ENCODE results near the gene SPAG8. TPM values are rescaled to one million over a fixed set of nuclear protein-coding genes. Genes with fewer than 3 reads are reported as not detected.

Gene SPAG8
- total RNA-seq, 1 experiment from 2014 or later = 1.0 TPM

DNA sequence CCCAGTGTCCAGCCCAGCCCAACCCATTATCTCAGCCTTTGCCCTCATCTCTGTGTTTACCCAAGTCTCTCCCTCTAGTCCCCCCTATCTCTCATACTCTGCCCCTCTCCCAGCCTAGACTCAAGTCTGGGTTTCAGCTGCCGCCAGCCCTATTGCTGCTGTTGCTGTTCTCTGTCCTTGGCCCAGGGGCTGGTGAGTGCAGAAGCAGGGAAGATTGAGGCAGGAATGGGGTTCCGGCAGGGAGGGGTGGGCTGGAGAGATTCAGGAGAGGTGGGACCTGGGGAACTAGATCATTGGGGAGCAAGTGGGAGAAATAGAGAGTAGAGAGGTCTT, 17.7 kb upstream of the SPAG8 start:
- no TSS peak for BruUV-seq (replicated peaks)
- no peaks in the 10 kb centered on the region; the same call in 1 of the 2 replicates for H3F3A ChIP-seq (ENCODE audit: insufficient read depth, low read depth)
- no peaks in the 10 kb centered on the region for H3K9me3 ChIP-seq (ENCODE audit: insufficient read depth, low read depth)
- H3K27ac ChIP-seq = no peak overlapping the region
- no peaks in the 10 kb centered on the region for H3K27me3 ChIP-seq (ENCODE audit: insufficient read depth, low read depth)
- TF ChIP-seq EZH2 (IDR thresholded peaks at IDR 0.05; ENCODE audit: low read depth) = no peak
- TF ChIP-seq, protein P1, sequence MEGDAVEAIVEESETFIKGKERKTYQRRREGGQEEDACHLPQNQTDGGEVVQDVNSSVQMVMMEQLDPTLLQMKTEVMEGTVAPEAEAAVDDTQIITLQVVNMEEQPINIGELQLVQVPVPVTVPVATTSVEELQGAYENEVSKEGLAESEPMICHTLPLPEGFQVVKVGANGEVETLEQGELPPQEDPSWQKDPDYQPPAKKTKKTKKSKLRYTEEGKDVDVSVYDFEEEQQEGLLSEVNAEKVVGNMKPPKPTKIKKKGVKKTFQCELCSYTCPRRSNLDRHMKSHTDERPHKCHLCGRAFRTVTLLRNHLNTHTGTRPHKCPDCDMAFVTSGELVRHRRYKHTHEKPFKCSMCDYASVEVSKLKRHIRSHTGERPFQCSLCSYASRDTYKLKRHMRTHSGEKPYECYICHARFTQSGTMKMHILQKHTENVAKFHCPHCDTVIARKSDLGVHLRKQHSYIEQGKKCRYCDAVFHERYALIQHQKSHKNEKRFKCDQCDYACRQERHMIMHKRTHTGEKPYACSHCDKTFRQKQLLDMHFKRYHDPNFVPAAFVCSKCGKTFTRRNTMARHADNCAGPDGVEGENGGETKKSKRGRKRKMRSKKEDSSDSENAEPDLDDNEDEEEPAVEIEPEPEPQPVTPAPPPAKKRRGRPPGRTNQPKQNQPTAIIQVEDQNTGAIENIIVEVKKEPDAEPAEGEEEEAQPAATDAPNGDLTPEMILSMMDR (conservative IDR thresholded peaks at IDR 0.05) = no peak
- H3K36me3 ChIP-seq (ENCODE audit: low read depth) = no peaks in the 10 kb centered on the region
- no peak for DNase-seq
- 0 out of 2 replicates have a peak overlapping the region, but pooled peaks have one; percentile 87 for H2AFZ ChIP-seq
- intact Hi-C loops (cut with micrococcal nuclease; ENCODE audit: unreplicated experiment) = loop anchor here (2.0 to 5.0 kb wide), 2 partner anchors 77 to 182 kb away; partner anchors contain the start of gene HRCT1
- CTCF ChIA-PET = interaction anchor here (0.5 kb wide), 1 partner anchor 40 kb away, joined by 4 read pairs; no protein-coding TSS in a partner anchor
- no peaks in the 10 kb centered on the region for H4K20me1 ChIP-seq (ENCODE audit: insufficient read depth)
- peak overlapping the region; percentile 89 for H3K4me2 ChIP-seq
- no peaks in the 10 kb centered on the region for H3K9me2 ChIP-seq (ENCODE audit: insufficient read depth)
- peaks cover 12% of the 10 kb centered on the region for H3K4me1 ChIP-seq (replicated peaks; ENCODE audit: insufficient read depth)
- no peaks in the 10 kb centered on the region for H3K79me2 ChIP-seq (ENCODE audit: low read depth)
- POLR2A ChIA-PET (ENCODE audit: unreplicated experiment) = no interaction called here
- peak overlapping the region; percentile 71; the same call in 1 of the 2 replicates for H3K4me3 ChIP-seq

DNA sequence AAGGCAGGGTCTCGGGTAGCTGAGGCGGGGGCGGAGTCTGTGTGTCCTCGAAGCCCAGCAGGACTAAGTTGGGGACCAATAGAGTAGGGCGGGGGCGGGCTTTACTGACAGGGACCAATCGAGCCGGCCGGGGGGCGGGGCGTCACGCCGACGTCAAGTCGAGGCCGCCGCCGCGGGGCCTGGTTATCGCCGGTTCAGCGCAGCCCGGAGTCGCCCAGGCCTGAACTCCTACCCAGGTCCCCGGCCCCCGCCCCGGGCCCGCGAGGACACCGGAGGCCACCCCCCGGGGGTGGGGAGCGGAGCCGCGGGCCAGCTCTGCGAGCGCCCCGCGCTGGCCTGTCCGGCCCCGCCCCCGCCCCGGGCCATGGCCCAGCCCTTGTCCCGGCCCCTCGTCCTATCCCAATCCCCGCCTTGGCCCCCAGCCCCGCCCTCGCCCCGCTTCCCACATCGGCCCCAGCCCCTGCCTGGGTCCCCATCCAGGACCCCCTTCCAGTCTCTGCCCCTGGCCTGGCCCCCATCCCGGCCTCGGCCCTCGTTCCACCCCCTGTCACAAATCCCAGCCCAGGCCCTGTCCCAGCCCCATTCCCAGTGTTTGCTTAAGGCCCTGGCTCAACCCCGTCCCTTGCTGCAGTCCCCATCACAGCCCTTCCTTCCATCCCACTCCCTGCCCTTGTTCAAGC, 17.2 kb upstream of the SPAG8 start, which contains the start of gene TMEM8B:
TSS of gene TMEM8B (plus strand) at position 145 of the 680 bp plus-strand sequence. CDS start at position 365, 220 bp downstream.
- no peaks in the 10 kb centered on the region for H3K27me3 ChIP-seq (ENCODE audit: insufficient read depth, low read depth)
- peak within 1 kb of the TSS; percentile 87 for H2AFZ ChIP-seq
- peak; percentile 63 to 78 for DNase-seq
- intact Hi-C loops (cut with micrococcal nuclease; ENCODE audit: unreplicated experiment) = loop anchor here (2.0 to 5.0 kb wide), 2 partner anchors 78 to 182 kb away; partner anchors contain the start of gene HRCT1
- no peaks in the 10 kb centered on the region; the same call in 1 of the 2 replicates for H3F3A ChIP-seq (ENCODE audit: insufficient read depth, low read depth)
- H3K4me2 ChIP-seq = peak within 1 kb of the TSS; percentile 89
- peak within 1 kb of the TSS; percentile 71; the same call in 1 of the 2 replicates for H3K4me3 ChIP-seq
- POLR2A ChIA-PET (ENCODE audit: unreplicated experiment) = no interaction called here
- H3K9me3 ChIP-seq (ENCODE audit: insufficient read depth, low read depth) = no peaks in the 10 kb centered on the region
- H3K4me1 ChIP-seq (replicated peaks; ENCODE audit: insufficient read depth) = peaks cover 12% of the 10 kb centered on the region
- CTCF ChIA-PET = interaction anchor here (0.6 kb wide), 1 partner anchor 182 kb away, joined by 5 read pairs; no protein-coding TSS in a partner anchor
- no peak within 1 kb of the TSS for H3K27ac ChIP-seq
- H3K9me2 ChIP-seq (ENCODE audit: insufficient read depth) = no peaks in the 10 kb centered on the region
- no TSS peak for BruUV-seq (replicated peaks)
- no peaks in the 10 kb centered on the region for H4K20me1 ChIP-seq (ENCODE audit: insufficient read depth)
- no peaks in the 10 kb centered on the region for H3K36me3 ChIP-seq (ENCODE audit: low read depth)
- TF ChIP-seq, protein P1 (conservative IDR thresholded peaks at IDR 0.05) = no peak
- no peak for TF ChIP-seq EZH2 (IDR thresholded peaks at IDR 0.05; ENCODE audit: low read depth)
- no peaks in the 10 kb centered on the region for H3K79me2 ChIP-seq (ENCODE audit: low read depth)

DNA sequence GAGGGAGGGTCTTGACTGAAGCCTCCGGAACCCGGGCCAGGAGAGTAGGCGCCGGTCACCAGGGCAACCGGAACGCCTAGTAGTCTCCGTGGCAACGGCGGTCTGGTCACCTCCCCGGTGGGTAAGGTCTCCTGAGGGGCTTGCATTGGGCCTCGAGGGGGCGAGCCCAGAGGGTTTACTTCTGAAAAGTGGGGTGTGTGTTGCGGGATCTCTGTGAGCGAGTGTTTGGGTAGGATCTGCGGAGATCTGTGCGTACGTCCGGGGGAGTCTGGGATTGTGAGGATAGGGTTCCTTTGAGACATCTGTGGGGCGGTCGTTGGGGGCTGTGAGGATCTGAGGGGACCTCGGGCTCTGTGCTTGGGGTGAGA, 16.6 kb upstream of the SPAG8 start, which contains the start of gene FAM221B:
TSS of gene FAM221B (minus strand) at position 17 of the 368 bp plus-strand sequence. CDS start 2,571 bp downstream, outside the sequence.
- no peak within 1 kb of the TSS for H3K27ac ChIP-seq
- TF ChIP-seq, protein P1 (conservative IDR thresholded peaks at IDR 0.05) = no peak
- TF ChIP-seq EZH2 (IDR thresholded peaks at IDR 0.05; ENCODE audit: low read depth) = no peak
- no peaks in the 10 kb centered on the region for H3K36me3 ChIP-seq (ENCODE audit: low read depth)
- ChIA-PET CTCF (interaction anchor here (0.6 kb wide), 1 partner anchor 182 kb away, joined by 5 read pairs; no protein-coding TSS in a partner anchor), POLR2A (ENCODE audit: unreplicated experiment) (no interaction called here)
- peak within 1 kb of the TSS; percentile 87 for H2AFZ ChIP-seq
- BruUV-seq (replicated peaks) = no TSS peak
- DNase-seq = no peak
- intact Hi-C loops (cut with micrococcal nuclease; ENCODE audit: unreplicated experiment) = loop anchor here (2.0 to 5.0 kb wide), 2 partner anchors 78 to 181 kb away; partner anchors contain the start of gene HRCT1
- peak within 1 kb of the TSS; percentile 89 for H3K4me2 ChIP-seq
- H3K79me2 ChIP-seq (ENCODE audit: low read depth) = no peaks in the 10 kb centered on the region
- H3K9me2 ChIP-seq (ENCODE audit: insufficient read depth) = no peaks in the 10 kb centered on the region
- no peaks in the 10 kb centered on the region for H4K20me1 ChIP-seq (ENCODE audit: insufficient read depth)
- peaks cover 12% of the 10 kb centered on the region for H3K4me1 ChIP-seq (replicated peaks; ENCODE audit: insufficient read depth)
- H3K9me3 ChIP-seq (ENCODE audit: insufficient read depth, low read depth) = no peaks in the 10 kb centered on the region
- H3K4me3 ChIP-seq = peak within 1 kb of the TSS; percentile 71; the same call in 1 of the 2 replicates
- H3K27me3 ChIP-seq (ENCODE audit: insufficient read depth, low read depth) = no peaks in the 10 kb centered on the region
- H3F3A ChIP-seq (ENCODE audit: insufficient read depth, low read depth) = no peaks in the 10 kb centered on the region; the same call in 1 of the 2 replicates

All from PC-9 (cell line).